B cell (primary cell): ENCODE measurements around the gene GFOD1. TPM values are rescaled to one million over a fixed set of nuclear protein-coding genes. Genes with fewer than 3 reads are reported as not detected.

Experiments
- ATAC-seq: fragments of 200-7000 bp; cut with Tn5 transposase; one replicate; pipeline ENCODE4 v1.10.0; 2021; ENCODE audit warnings: low read depth, mild to moderate bottlenecking, moderate number of reproducible peaks, moderate library complexity
- CTCF ChIA-PET: fragments of 350-600 bp; sonication (Branson Sonifier 250); formaldehyde crosslinking; loops from one replicate; lab custom pipeline; 2021; ENCODE audit warnings: antibody characterized with exemption, inconsistent platforms; lab: Charles Lee
- POLR2A ChIA-PET: fragments of 350-600 bp; sonication (Branson Sonifier 250); formaldehyde crosslinking; loops from one replicate; lab custom pipeline; 2021; ENCODE audit warnings: antibody characterized with exemption; lab: Charles Lee
- DNase-seq: peaks from one replicate; pipeline ENCODE4 v3.0.0; 2013
- H2AFZ ChIP-seq: 2 replicates; pipeline ENCODE4 v1.6.1; 2012; ENCODE audit warnings: mild to moderate bottlenecking, low read depth, low read length; ENCODE audit not compliant: insufficient read depth, poor library complexity, severe bottlenecking
- H3K27ac ChIP-seq, 2 donors: 1 replicate in 1 of 2; 2 replicates in 1 of 2; pipeline ENCODE4 v1.5.1; 2012 to 2013; ENCODE audit warnings: low read length in 2 of 2, mild to moderate bottlenecking in 2 of 2, moderate library complexity in 1 of 2
- H3K27me3 ChIP-seq, 4 experiments: fragments of 200-600 bp in 1 of 4; sonication (generic) in 1 of 4; replicated peaks in 1 of 4; 1 replicate in 2 of 4; 2 replicates in 2 of 4; pipeline versions ENCODE4 v1.6.1 to v1.7.0; 2013 to 2016; ENCODE audit warnings: low read length in 3 of 4, mild to moderate bottlenecking in 2 of 4, mixed read lengths in 1 of 4, moderate library complexity in 1 of 4; ENCODE audit not compliant: insufficient read depth in 4 of 4, control insufficient read depth in 3 of 4; ENCODE audit errors: control extremely low read depth in 1 of 4
- H3K36me3 ChIP-seq, 2 experiments: replicated peaks in 1 of 2; 1 replicate in 1 of 2; 2 replicates in 1 of 2; pipeline versions ENCODE4 v1.6.1 to v1.7.1; 2013; ENCODE audit warnings: low read length in 1 of 2; ENCODE audit not compliant: insufficient read depth in 2 of 2, control insufficient read depth in 1 of 2; ENCODE audit errors: control extremely low read depth in 1 of 2, extremely low read depth in 1 of 2
- H3K4me1 ChIP-seq, 2 donors: fragments of 200-600 bp in 1 of 2; sonication (generic) in 1 of 2; 1 replicate in 1 of 2; 2 replicates in 1 of 2; pipeline versions ENCODE4 v1.5.1 to v1.6.1; 2013 to 2017; ENCODE audit warnings: low read length in 2 of 2; ENCODE audit not compliant: control insufficient read depth in 2 of 2, insufficient read depth in 2 of 2
- H3K4me2 ChIP-seq: replicated peaks from 2 replicates; pipeline ENCODE3; 2012; ENCODE audit warnings: mild to moderate bottlenecking, low read depth, low read length; ENCODE audit not compliant: poor library complexity, severe bottlenecking
- H3K4me3 ChIP-seq, 5 experiments: fragments of 200-600 bp in 1 of 5; sonication (generic) in 1 of 5; 1 replicate in 3 of 5; 2 replicates in 2 of 5; pipeline versions ENCODE4 v1.5.1 to v1.7.0; 2011 to 2016; ENCODE audit warnings: low read length in 4 of 5, mild to moderate bottlenecking in 4 of 5, low read depth in 2 of 5, control low read depth in 1 of 5, moderate library complexity in 1 of 5; ENCODE audit not compliant: insufficient read depth in 1 of 5; ENCODE audit errors: control extremely low read depth in 1 of 5, extremely low read depth in 1 of 5
- H3K79me2 ChIP-seq: fragments of 200-600 bp; sonication (generic); one replicate; pipeline ENCODE4 v1.6.0; 2016; ENCODE audit warnings: low read length; ENCODE audit not compliant: control insufficient read depth, insufficient read depth
- H3K9ac ChIP-seq: fragments of 200-600 bp; sonication (generic); 2 replicates; pipeline ENCODE4 v1.6.1; 2017; ENCODE audit warnings: mild to moderate bottlenecking, low read length, moderate library complexity
- H3K9me3 ChIP-seq, 3 donors: one replicate each; pipeline versions ENCODE4 v1.6.1 to v1.7.1; 2013; ENCODE audit warnings: low read length in 2 of 3; ENCODE audit not compliant: control insufficient read depth in 2 of 3, insufficient read depth in 1 of 3; ENCODE audit errors: control extremely low read depth in 1 of 3
- H4K20me1 ChIP-seq: 2 replicates; pipeline ENCODE4 v1.6.0; 2012; ENCODE audit warnings: mild to moderate bottlenecking, low read length; ENCODE audit not compliant: insufficient read depth, control insufficient read depth, poor library complexity, severe bottlenecking
- H3K27ac Mint-ChIP-seq: one replicate; pipeline ENCODE4 v1.8.0; 2021; ENCODE audit warnings: mixed read lengths
- H3K27me3 Mint-ChIP-seq: one replicate; pipeline ENCODE4 v1.8.0; 2021; ENCODE audit warnings: mixed read lengths
- H3K4me1 Mint-ChIP-seq: one replicate; pipeline ENCODE4 v1.8.0; 2021; ENCODE audit warnings: mixed read lengths
- H3K4me3 Mint-ChIP-seq: one replicate; pipeline ENCODE4 v1.8.0; 2021; ENCODE audit warnings: mixed read lengths
- H3K9me3 Mint-ChIP-seq: one replicate; pipeline ENCODE4 v1.8.0; 2022; ENCODE audit warnings: mixed read lengths; ENCODE audit not compliant: insufficient read depth
- EZH2 ChIP-seq: IDR thresholded peaks from 2 replicates; pipeline ENCODE4 v1.6.1; 2012; ENCODE audit warnings: borderline replicate concordance, low read depth, mild to moderate bottlenecking, moderate library complexity, low read length; ENCODE audit not compliant: insufficient read depth, poor library complexity, severe bottlenecking
- WGBS: methylation state at CpG from one replicate; pipeline ENCODE4 v1.1.5; 2013; ENCODE audit warnings: missing lambda C conversion rate; ENCODE audit not compliant: insufficient coverage; 5-methylcytosine and 5-hydroxymethylcytosine counted together
- intact Hi-C: fragments of 100-400 bp; cut with micrococcal nuclease; formaldehyde crosslinking; loops from one replicate; pipeline ENCODE4 v1.10.0; 2022
- polyA plus RNA-seq: library from polyadenylated mRNA; depleted of rRNA; stranded (reverse); fragments of >200 nt; gene quantifications from 2 replicates; pipeline ENCODE4 v1.2.3, GENCODE V29; 2012
- total RNA-seq, 2 donors: library from RNA; stranded (reverse); fragments of 120-200 nt in 1 of 2; gene quantifications; 1 replicate in 1 of 2; 2 replicates in 1 of 2; pipeline versions ENCODE4 v1.2.3 to v1.2.4, GENCODE V29; 2013 to 2022
- TF ChIP-seq, protein P1 (sequence below): fragments of 200-600 bp; IDR thresholded peaks from one replicate; pipeline ENCODE4 v1.8.0; 2022; ENCODE audit warnings: antibody characterized with exemption, mild to moderate bottlenecking

GFOD1 gene
- total and polyA plus RNA-seq, 2 donors (not counting 1 experiment from before 2014, with no cell fraction given) = 8.3 to 42.4 TPM

GRCh38 chr6:13500264-13500663, 12.9 kb upstream of the GFOD1 start:
- Histone ChIP-seq H3K36me3 (no peaks in the 10 kb centered on the region), H3K4me2 (no peak overlapping the region), H3K79me2 (no peaks in the 10 kb centered on the region), H3K27me3 (no peaks in the 10 kb centered on the region), H3K9ac (no peak overlapping the region), H3K27ac (no peak overlapping the region), H2AFZ (no peak overlapping the region), H3K4me3 (no peak overlapping the region), H3K9me3 (no peaks in the 10 kb centered on the region), H3K4me1 (no peaks in the 10 kb centered on the region), H4K20me1 (no peaks in the 10 kb centered on the region)
- no peak overlapping the region for H3K4me3 Mint-ChIP-seq
- no peak overlapping the region for H3K27ac Mint-ChIP-seq
- intact Hi-C loops = no loop called here
- WGBS = no CpG with 5 or more reads among the region's 1 CpG
- no peak for TF ChIP-seq EZH2
- TF ChIP-seq, protein P1, sequence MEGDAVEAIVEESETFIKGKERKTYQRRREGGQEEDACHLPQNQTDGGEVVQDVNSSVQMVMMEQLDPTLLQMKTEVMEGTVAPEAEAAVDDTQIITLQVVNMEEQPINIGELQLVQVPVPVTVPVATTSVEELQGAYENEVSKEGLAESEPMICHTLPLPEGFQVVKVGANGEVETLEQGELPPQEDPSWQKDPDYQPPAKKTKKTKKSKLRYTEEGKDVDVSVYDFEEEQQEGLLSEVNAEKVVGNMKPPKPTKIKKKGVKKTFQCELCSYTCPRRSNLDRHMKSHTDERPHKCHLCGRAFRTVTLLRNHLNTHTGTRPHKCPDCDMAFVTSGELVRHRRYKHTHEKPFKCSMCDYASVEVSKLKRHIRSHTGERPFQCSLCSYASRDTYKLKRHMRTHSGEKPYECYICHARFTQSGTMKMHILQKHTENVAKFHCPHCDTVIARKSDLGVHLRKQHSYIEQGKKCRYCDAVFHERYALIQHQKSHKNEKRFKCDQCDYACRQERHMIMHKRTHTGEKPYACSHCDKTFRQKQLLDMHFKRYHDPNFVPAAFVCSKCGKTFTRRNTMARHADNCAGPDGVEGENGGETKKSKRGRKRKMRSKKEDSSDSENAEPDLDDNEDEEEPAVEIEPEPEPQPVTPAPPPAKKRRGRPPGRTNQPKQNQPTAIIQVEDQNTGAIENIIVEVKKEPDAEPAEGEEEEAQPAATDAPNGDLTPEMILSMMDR = no peak
- H3K27me3 Mint-ChIP-seq = no peaks in the 10 kb centered on the region
- ChIA-PET CTCF (no interaction called here), POLR2A (no interaction called here)
- H3K9me3 Mint-ChIP-seq = no peaks in the 10 kb centered on the region
- ATAC-seq (no peak), DNase-seq (no peak)
- no peaks in the 10 kb centered on the region for H3K4me1 Mint-ChIP-seq

DNA sequence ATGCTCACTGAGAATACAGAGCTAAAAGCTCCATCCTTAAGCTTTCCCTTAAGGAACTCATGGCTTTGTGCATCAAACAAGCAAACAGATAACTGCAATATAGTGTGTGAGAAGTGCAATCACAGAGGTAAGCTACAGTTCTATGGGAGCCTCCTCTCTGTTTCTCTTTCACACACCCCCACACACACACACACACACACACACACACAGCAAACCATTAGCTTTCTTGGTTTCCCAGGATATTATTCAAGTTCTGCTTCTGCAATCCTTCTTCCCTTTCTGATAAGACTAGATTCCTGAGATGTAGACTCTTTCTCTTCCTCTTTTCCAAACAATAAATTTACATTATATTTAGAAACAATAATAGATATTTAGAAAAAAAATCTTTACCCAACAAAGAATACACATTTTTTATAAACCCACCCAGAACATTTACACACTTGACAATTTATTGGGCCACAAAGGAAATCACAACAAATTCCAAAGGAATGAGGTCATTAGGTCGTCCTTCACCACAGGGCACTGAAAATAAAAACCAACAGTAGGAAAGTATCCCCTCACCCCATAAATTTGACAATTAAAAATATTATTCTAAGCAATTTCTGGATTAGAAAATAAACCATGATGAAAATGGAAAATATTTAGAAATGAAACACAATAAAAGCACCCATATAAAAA, 9.3 kb upstream of the GFOD1 start:
- TF ChIP-seq, protein P1 = no peak
- no peak for TF ChIP-seq EZH2
- Mint-ChIP-seq H3K27me3 (no peaks in the 10 kb centered on the region), H3K4me1 (no peaks in the 10 kb centered on the region), H3K27ac (no peak overlapping the region), H3K9me3 (no peaks in the 10 kb centered on the region), H3K4me3 (no peak overlapping the region)
- no peak overlapping the region for H3K27ac ChIP-seq
- DNase-seq = no peak
- no peaks in the 10 kb centered on the region for H3K79me2 ChIP-seq
- H2AFZ ChIP-seq = no peak overlapping the region
- POLR2A ChIA-PET = no interaction called here
- intact Hi-C loops = no loop called here
- H3K4me1 ChIP-seq = no peaks in the 10 kb centered on the region
- H3K4me3 ChIP-seq = no peak overlapping the region
- no peaks in the 10 kb centered on the region for H3K9me3 ChIP-seq
- no peak for ATAC-seq
- no CpG with 5 or more reads among the region's 1 CpG for WGBS
- no peaks in the 10 kb centered on the region for H3K27me3 ChIP-seq
- H3K9ac ChIP-seq = no peak overlapping the region
- no peaks in the 10 kb centered on the region for H3K36me3 ChIP-seq
- CTCF ChIA-PET = no interaction called here
- H3K4me2 ChIP-seq = no peak overlapping the region
- no peaks in the 10 kb centered on the region for H4K20me1 ChIP-seq
